GM19452 (cell line): ENCODE measurements around the gene MRPL38.
A peak's percentile ranks its signal among the peaks of the same experiment; 100 is the strongest.

Source experiments
- ATAC-seq: cut with Tn5 transposase; IDR thresholded peaks from one replicate; pipeline ENCODE4 v1.9.1; 2021; ENCODE audit not compliant: unreplicated experiment

MRPL38 gene

GRCh38 chr17:75904749-75905521, at the start of gene MRPL38:
Gene MRPL38, minus strand, starts transcription at chr17:75904884. Its CDS starts 9 bp downstream, at chr17:75904875.
- peak; percentile 96 for ATAC-seq

- no peak for ATAC-seq
These were observed 46.3 kb upstream of the MRPL38 start for GRCh38 chr17:75950855-75951554.

- no peak for ATAC-seq
These were observed 45.7 kb upstream of the MRPL38 start for GRCh38 chr17:75950421-75950820.

DNA sequence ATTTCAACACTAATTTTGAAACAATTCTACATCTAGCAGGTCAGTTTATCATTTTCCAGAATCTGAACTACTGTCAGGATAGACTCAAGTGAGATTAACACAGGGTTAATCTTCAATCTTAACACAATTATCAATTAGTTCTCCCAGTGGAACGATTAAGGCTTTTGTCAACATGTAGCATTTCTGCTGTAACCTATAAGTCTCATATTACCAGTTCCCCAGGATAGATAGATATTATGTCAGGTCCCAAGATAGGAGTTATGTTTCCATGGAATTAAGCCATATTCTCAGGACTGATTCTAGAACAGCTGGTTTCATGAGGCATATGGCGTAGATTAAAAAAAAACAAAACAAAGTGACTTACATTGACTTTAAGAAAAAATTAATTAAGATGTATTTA, 40.5 kb upstream of the MRPL38 start:
- ATAC-seq: no peak

- ATAC-seq: no peak
These were observed 38.8 kb upstream of the MRPL38 start for GRCh38 chr17:75943491-75943890.

DNA sequence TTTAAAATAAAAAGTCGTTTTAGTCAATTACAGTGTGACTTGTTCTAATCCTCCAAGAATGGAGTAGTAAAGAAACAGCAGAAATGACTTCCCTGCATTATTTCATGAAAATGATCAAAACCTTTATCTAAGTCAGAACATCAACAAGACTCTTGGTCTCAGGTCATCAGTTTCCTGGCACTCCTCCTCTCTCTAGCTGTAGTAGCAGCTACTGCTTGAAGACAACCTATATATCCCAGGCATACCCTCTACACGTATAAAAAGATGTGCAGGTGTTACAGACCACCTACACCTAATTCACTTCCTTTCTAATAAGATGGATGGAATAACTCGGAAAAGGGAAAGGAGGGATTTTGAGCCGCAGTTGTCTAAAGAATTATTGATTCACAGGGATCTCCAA, 37.8 kb upstream of the MRPL38 start:
- ATAC-seq: no peak

GRCh38 chr17:75941442-75941819, 36.7 kb upstream of the MRPL38 start:
- ATAC-seq: no peak

DNA sequence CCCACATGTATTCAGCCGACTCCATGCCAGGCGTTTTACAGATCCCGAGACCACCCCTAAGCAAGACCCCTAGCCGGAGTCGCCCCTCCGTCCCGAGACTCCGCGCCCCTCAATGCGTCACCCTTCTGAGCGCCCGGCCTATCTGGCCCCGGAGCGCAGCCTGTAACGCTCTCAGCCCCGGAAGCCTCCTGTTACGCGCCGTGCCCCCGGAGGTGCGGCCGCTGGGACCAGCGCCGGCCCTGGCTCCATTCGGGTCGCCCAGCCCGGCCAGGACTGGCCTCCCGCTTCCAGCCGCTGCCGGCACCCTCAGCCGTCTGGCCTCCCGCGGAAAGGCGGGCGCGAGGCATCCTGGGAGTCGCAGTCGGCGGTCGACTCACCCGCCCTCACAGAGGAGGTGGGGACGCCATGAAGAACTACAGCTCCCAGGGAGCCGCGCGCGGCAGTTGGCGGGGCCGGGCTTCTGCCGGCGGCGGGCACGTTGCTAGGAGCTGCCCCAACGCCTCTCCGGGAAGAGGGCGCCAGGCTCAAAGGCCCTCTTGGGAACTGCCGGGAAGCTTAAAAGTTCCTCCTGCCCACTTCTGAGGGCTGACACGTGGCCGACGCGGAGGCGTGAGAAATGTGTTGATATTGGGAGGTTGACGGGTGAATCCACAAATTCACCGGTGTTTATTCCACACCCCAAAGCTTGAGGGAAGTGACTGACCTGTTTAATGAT, 36.2 kb upstream of the MRPL38 start, which contains the start of gene FBF1:
TSS of gene FBF1 (minus strand) at position 316 of the 715 bp plus-strand sequence. CDS start 2,893 bp downstream, outside the sequence.
- ATAC-seq: peak; percentile 98

DNA sequence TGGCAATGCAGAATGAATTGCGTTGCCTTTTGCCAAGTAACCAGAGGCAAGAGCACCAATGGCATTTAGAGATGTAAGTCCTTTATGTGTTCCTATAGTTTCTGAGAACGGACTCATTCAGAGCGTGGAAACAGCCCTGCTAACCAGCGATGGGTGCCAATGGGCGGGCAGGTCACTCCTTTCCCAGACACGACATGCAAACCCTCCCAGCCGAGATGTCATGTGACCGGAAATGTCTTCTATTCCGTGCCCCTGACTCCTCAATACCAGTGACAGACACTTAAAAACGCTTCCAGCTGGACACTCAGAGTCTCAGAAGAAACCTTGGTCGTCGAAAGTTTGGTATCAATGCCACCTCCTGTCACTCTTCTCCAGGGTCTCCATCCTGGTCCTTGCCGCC, 33.0 kb upstream of the MRPL38 start:
- no peak for ATAC-seq

DNA sequence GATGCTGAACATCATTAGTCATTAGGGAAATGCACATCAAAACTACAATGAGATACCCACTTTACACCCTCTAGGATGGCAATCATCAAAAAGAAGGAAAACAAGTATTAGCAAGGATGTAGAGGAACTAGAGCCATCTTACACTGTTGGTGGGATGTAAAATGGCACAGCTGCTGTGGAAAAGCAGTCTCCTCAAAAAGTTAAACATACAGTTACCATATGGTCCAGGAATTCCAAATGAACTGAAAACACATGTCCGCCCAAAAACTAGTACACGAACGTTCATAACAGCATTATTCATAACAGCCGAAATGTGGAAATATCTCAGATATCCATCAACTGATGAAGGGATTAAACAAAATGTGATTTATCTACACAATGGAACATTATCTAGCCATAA, 29.1 kb upstream of the MRPL38 start:
- ATAC-seq: no peak

GRCh38 chr17:75932852-75933251, 28.2 kb upstream of the MRPL38 start:
- ATAC-seq: no peak

GRCh38 chr17:75931062-75931461, 26.4 kb upstream of the MRPL38 start:
- ATAC-seq: no peak

GRCh38 chr17:75927286-75927922, 22.7 kb upstream of the MRPL38 start:
- ATAC-seq: no peak

DNA sequence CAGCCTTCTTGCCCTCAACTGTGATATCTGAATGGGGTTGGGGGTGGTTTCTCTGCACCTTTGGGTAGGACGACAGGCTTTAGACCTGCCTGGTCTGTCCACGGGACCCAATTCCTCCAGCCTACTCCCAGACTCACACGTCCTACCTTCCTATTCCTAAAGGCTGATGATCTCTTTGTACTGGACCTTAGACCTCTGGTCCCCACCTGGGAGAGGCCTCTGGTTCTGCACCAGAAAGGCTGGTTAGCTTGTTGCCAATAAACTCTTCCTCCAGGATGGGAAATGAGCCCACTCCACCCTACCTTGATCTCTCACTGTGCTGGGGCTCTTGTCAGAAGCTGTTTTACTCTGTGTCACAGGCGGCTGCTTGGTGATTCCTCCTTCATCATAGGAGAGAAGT, 21.8 kb upstream of the MRPL38 start:
- ATAC-seq: no peak

DNA sequence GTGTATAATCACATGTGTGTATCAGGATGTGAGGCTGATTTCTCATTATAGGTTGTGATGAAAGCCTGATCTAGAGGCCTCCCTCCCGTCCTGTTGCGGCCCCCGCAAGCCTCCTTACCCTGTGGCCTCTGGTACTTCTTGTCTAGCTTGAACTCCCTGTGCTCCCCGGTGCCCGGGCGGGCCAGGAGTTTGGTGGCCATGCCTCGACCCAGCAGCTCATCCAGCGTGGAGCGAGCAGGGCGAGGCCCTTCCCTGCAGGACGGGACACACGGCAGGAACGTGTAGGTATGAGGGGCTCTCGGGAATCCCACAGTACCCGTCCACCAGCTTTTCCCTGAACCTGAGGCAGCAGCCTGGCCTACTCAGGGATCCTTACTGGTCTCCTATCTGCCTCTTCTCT, 21.2 kb upstream of the MRPL38 start:
- no peak for ATAC-seq

- no peak for ATAC-seq
These were observed 20.4 kb upstream of the MRPL38 start for GRCh38 chr17:75925103-75925502.

GRCh38 chr17:75922963-75923874, 18.5 kb upstream of the MRPL38 start:
- no peak for ATAC-seq

DNA sequence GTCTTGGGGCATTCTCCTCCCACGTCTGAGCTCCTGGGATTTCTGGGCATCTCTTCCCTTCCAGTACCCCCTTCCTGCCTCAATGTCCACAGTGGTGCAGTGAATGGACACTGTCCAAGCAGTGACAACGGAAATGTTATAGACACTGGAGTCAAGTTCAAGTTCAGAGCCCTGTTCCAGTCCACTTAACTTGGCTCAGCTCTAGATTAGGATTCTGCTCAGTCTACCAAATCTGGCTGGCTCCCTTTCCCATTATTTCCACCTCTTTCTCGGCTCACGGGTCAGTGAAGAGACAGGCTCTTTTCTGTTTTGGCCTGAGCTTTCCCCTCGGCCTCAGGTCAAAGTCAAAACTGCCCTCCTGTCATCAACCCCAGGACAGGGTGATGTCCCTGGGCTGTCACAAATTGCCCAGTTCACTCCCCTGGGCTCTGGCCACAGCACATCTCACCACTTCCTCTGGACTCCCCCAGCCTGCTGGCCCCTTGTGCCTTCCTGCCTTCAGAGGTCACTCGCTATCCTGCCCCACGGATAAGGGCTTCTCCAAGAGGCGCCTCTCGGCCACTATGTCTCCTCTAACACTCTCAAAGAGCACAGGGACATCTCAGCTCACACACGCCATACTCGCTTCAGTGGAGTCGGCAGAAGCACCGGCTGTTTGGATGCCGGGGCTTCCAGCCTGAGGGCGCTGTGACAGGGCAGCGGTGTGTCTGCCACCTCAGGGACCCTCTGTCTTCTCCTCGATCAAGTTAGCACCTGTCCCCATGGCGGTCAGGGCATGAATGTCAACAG, 17.7 kb upstream of the MRPL38 start:
- no peak for ATAC-seq

DNA sequence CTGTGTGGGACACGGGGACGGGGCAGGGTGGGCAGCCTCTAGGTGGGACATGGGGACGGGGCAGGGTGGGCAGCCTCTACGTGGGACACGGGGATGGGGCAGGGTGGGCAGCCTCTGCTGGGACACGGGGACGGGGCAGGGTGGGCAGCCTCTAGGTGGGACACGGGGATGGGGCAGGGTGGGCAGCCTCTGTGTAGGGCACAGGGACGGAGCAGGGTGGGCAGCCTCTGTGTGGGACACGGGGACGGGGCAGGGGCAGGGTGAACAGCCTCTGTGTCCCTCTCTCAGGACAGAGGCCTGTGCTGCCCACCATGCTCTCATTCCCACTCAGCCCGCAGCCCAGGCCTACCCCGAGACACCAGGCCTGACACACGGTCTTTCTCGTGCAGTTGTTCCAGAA, 16.9 kb upstream of the MRPL38 start:
- no peak for ATAC-seq
